ENCODE measurements around the gene CAPN10.
A peak's percentile ranks its signal among the peaks of the same experiment; 100 is the strongest.

Gene CAPN10

GRCh38 chr2:240574386-240575100 lies 12.0 kb upstream of the CAPN10 start:
- DNase-seq, result no peak

GRCh38 chr2:240575101-240575965 lies 11.2 kb upstream of the CAPN10 start:
- no peak for DNase-seq

GRCh38 chr2:240576036-240576435 lies 10.5 kb upstream of the CAPN10 start:
- no peak for DNase-seq

GRCh38 chr2:240576436-240577205 lies 9.9 kb upstream of the CAPN10 start:
- no peak for DNase-seq

GRCh38 chr2:240577281-240578109 lies 9.0 kb upstream of the CAPN10 start:
- DNase-seq, result no peak

GRCh38 chr2:240578110-240578450 lies 8.5 kb upstream of the CAPN10 start:
- no peak for DNase-seq

- DNase-seq, result no peak
Measured at GRCh38 chr2:240578488-240578887, 8.0 kb upstream of the CAPN10 start.

GRCh38 chr2:240579071-240579762 lies 7.3 kb upstream of the CAPN10 start:
- no peak for DNase-seq

GRCh38 chr2:240579771-240580614 lies 6.5 kb upstream of the CAPN10 start:
- DNase-seq, result peak; percentile 52 to 92 (median 75)

GRCh38 chr2:240581811-240582210 lies 4.7 kb upstream of the CAPN10 start:
- DNase-seq, result no peak

- DNase-seq, result no peak
Measured at GRCh38 chr2:240582781-240583180, 3.8 kb upstream of the CAPN10 start.

- DNase-seq, result no peak
Measured at GRCh38 chr2:240583774-240584173, 2.8 kb upstream of the CAPN10 start.

GRCh38 chr2:240584486-240585031 lies 2.0 kb upstream of the CAPN10 start:
- DNase-seq, result peak in 1 of 5 experiments; percentile 76

- peak in 1 of 5 experiments; percentile 0 for DNase-seq
Measured at GRCh38 chr2:240585101-240585500, 1.4 kb upstream of the CAPN10 start.

GRCh38 chr2:240585681-240586197 lies 795 bp upstream of the CAPN10 start:
- peak in 1 of 5 experiments; percentile 1 for DNase-seq

- peak in 4 of 5 experiments; percentile 40 to 75 (median 54) for DNase-seq
Measured at GRCh38 chr2:240586919-240587800, 626 bp downstream of the CAPN10 start.

GRCh38 chr2:240588006-240588655 lies 1.6 kb downstream of the CAPN10 start:
- DNase-seq, result peak in 1 of 5 experiments; percentile 2

GRCh38 chr2:240588669-240589068 lies 2.1 kb downstream of the CAPN10 start:
- no peak for DNase-seq
